Measurements from ENCODE around the gene RPL27A.

Gene RPL27A

DNA sequence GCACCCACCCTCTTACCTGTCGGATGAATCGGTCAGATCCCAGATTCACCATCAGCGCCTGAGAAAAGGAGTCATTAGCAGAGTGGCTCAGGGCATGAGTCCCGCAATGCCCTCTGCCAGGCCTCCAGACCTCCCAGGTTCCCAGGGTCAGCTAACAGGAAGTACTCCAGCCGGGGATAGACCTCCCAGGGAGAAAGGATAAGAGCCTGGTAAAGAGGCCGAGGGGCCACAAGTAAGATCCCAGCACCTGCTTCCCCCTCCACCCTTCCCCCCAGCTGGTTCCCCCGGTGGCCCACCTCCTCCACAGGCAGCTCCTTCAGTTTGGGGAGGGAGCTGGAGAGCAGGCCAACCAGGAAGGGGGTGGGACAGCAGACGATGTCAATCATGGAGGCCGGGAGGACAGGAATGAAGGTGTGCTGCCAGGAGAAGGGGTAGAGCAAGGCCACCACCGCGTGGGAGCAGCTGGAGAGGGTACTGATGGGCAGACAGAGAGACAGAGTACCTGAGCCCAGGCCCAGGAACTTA lies 16.4 kb downstream of the RPL27A start:
- FAIRE-seq (no peak), DNase-seq (ENCODE audit: insufficient read length, low spot score) (no peak)

GRCh38 chr11:8699903-8700302 lies 17.3 kb downstream of the RPL27A start:
- FAIRE-seq (no peak), DNase-seq (ENCODE audit: insufficient read length, low spot score) (no peak)

- DNase-seq (ENCODE audit: insufficient read length, low spot score), result no peak
- no peak for FAIRE-seq
These were observed 19.5 kb downstream of the RPL27A start for GRCh38 chr11:8701891-8702597.

GRCh38 chr11:8702598-8702915 lies 20.0 kb downstream of the RPL27A start:
- FAIRE-seq (no peak), DNase-seq (ENCODE audit: insufficient read length, low spot score) (no peak)

- FAIRE-seq (no peak), DNase-seq (ENCODE audit: insufficient read length, low spot score) (no peak)
These were observed 21.5 kb downstream of the RPL27A start for GRCh38 chr11:8704136-8704535.

- FAIRE-seq, result no peak
- DNase-seq (ENCODE audit: insufficient read length, low spot score), result no peak
These were observed 22.6 kb downstream of the RPL27A start for GRCh38 chr11:8705146-8705545.

DNA sequence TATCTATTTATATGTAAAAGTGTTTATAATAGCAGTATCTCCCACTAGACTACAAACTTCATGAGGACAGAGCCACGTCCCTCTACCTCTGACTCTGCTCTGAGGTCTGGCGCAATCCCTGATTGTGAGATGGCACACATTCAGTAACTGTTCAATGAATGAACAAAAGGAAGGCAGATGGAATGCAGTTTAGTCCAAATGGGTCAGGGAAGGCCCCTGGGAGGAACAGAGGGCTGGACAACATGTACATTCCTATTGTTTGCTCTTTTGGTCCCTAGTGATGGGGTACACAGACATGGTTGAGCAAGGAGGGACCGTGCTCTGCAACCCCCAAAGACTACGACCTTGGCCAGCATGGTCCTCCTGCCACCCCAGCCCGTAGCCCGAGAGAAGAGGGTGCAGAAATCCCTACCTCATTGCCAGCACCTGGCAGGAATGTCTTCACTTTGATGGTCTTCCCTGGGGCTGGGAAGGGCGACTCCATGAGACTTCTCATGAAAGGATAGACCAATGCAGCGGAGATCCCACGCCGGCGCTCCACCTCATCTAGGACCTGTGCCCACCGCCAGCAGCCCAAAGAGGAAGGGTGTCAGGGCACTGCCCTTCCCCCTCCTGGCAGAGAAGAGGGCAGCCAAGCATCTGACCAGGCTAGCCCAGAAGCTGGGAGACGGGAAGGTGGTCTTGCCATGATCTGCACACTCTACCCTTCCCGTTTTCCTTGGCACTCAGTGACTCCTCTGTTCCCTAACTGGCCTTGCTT lies 24.3 kb downstream of the RPL27A start:
- FAIRE-seq (no peak), DNase-seq (ENCODE audit: insufficient read length, low spot score) (no peak)

GRCh38 chr11:8707541-8708191 lies 25.1 kb downstream of the RPL27A start:
- no peak for DNase-seq (ENCODE audit: insufficient read length, low spot score)
- FAIRE-seq, result no peak

GRCh38 chr11:8709002-8709672 lies 26.5 kb downstream of the RPL27A start:
- DNase-seq (ENCODE audit: insufficient read length, low spot score), result no peak
- FAIRE-seq, result no peak

- FAIRE-seq, result no peak
These were observed 27.2 kb downstream of the RPL27A start for GRCh38 chr11:8709777-8710176.

GRCh38 chr11:8711895-8712442 lies 29.4 kb downstream of the RPL27A start:
- no peak for FAIRE-seq
- no peak for DNase-seq (ENCODE audit: insufficient read length, low spot score)

More at GRCh38 chr11:8709777-8710176, 27.2 kb downstream of the RPL27A start:
- no peak for DNase-seq (ENCODE audit: insufficient read length, low spot score)

GRCh38 chr11:8712506-8712905 lies 29.9 kb downstream of the RPL27A start:
- no peak for DNase-seq (ENCODE audit: insufficient read length, low spot score)
- no peak for FAIRE-seq

- FAIRE-seq (no peak), DNase-seq (ENCODE audit: insufficient read length, low spot score) (no peak)
These were observed 31.3 kb downstream of the RPL27A start for GRCh38 chr11:8713760-8714454.

DNA sequence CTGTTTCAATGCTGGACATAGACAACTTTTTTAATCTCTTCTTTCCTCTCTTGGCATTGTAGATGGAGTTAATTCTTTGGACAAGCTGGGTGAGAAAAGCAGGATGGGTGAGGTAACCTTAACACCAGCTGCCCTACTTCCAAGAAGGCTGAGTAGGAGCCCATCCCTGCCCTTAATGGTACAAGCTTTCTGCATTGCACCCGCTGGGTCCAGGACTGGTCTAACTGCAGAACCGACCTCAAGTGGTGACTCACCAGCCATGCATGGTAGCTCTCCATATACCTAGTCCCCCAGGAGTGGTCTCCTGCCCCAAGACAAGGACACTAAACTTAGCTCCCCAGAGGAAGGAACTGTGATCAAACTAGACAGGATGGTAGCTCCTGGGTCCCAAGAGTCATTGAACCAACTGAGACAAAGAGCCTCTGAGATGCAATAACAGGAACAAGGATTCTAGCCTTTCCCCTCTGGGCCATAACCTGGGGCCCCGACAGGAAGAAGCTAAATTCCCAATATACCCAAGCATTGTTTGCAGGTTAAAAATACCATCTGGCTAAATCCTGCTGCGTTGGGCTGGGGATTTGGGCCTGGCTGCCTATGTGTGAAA lies 32.1 kb downstream of the RPL27A start:
- DNase-seq (ENCODE audit: insufficient read length, low spot score), result no peak
- FAIRE-seq, result no peak

DNA sequence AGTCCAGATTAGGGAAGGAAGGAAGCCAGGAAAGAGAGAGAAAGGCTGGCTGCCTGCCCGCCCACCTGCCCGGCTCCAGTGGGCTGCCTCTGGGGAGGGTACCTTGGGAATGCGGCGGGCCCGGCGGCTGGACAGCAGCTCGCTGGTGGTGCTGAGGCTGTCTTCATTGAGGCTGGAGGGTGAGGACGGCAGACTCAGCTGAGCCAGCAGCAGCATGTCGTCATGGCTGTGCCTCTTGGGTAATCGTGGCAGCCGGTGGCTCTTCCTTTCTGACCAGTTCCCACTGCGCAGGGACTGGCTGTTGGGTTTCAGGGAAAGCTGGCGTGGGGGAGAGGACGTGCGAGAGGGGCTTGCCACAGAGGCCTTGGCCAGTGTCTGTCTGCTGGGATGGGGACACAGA lies 32.9 kb downstream of the RPL27A start:
- FAIRE-seq (no peak), DNase-seq (ENCODE audit: insufficient read length, low spot score) (no peak)

- FAIRE-seq, result no peak
These were observed 34.9 kb downstream of the RPL27A start for GRCh38 chr11:8717544-8717875.

DNA sequence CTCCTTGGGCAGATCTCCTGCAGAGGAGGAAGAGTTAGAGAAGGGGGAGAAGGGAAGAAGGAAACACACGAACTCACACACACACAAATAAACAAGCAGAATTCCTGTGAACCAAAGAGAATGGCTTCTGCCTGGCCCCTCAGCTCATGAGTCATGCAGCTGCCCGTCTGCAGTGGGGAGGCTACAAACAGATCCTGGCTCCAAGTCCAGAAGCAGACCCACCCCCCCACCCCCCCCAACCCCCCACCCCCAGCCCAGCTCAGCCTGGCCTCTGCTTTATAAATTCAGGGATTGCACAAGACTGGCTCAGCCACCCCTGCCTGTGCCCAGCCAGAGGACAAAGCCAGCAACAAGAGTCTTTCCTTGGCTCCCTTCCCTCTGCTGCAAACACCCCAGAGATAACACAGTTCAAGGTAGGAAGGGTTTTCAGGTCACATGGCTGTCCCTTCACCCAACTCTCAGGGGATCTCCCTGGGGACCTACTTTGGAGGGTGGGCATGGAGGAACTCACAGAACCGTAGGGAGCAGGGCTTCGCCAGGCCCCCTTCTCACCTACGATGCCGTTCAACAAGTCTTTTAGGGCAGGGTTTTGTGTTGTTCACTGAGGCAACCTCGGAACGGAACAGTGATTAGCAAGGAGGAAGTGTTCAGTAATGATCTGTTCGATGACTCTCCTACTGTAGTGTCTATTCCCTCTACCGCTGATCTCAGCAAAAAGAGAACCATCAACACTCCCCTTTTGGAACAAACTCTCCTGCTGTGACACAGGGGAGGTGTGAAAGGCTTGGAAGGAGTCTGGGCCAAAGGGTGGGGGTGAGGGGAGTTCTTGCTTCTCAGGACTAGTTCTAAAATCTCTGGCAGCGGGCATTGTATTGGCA lies 35.5 kb downstream of the RPL27A start:
- DNase-seq (ENCODE audit: insufficient read length, low spot score) (peak; percentile 32), FAIRE-seq (no peak)

More at GRCh38 chr11:8717544-8717875, 34.9 kb downstream of the RPL27A start:
- DNase-seq (ENCODE audit: insufficient read length, low spot score), result peak; percentile 24

DNA sequence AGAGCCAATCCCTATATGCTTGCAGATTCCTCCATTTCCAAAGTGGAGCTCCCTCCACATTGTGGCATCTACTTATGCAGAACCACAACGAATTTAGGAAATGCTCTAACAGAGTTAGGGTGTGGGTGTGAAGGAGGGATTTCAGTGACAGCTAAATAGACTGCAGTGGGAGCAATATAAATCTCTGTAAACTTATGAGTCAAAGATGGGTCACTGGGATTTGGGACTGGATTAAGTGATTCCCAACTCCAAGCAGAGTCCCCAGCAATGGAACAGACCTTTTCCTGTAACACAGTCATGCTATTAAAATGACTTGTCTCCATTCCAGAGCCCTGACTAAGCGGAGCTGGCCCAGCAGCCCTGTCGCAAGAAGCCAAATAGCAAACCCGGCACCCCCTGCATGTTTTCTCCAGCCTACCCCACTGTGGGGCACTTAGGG lies 36.6 kb downstream of the RPL27A start:
- FAIRE-seq (no peak), DNase-seq (ENCODE audit: insufficient read length, low spot score) (no peak)

GRCh38 chr11:8719721-8720120 lies 37.1 kb downstream of the RPL27A start:
- DNase-seq (ENCODE audit: insufficient read length, low spot score), result no peak
- FAIRE-seq, result no peak

Measured in GM19239 (cell line).